PFSK-1 (cell line): Measurements from ENCODE around the gene POLR3H.

ENCODE experiments used
- FOXP2 ChIP-seq: optimal IDR thresholded peaks from 2 replicates; pipeline ENCODE3; 2011; ENCODE audit warnings: borderline replicate concordance, control low read depth, inconsistent platforms; ENCODE audit not compliant: insufficient read depth; ENCODE audit errors: extremely low read length, extremely low read depth
- POLR2AphosphoS5 ChIP-seq: IDR thresholded peaks from 2 replicates; pipeline ENCODE4 v1.6.1; 2012; ENCODE audit warnings: low read depth, mild to moderate bottlenecking, control low read depth, low read length, moderate library complexity
- SIN3A ChIP-seq: IDR thresholded peaks from 2 replicates; pipeline ENCODE4 v1.6.1; 2012; ENCODE audit warnings: mild to moderate bottlenecking, low read length, moderate library complexity, borderline replicate concordance; ENCODE audit not compliant: insufficient read depth
- TAF1 ChIP-seq: IDR thresholded peaks from 2 replicates; pipeline ENCODE4 v1.6.1; 2012; ENCODE audit warnings: low read length, control low read depth, borderline replicate concordance; ENCODE audit not compliant: insufficient read depth
- TF ChIP-seq, protein P1 (sequence below), 2 experiments: IDR thresholded peaks; 2 replicates each; pipeline versions ENCODE4 v1.6.1 to v1.8.0; 2011 to 2012; ENCODE audit warnings: low read depth in 2 of 2, low read length in 2 of 2, control low read depth in 1 of 2, inconsistent platforms in 1 of 2, mild to moderate bottlenecking in 1 of 2, moderate library complexity in 1 of 2; ENCODE audit not compliant: insufficient read depth in 1 of 2

The POLR3H gene

GRCh38 chr22:41541484-41541883 is 2.8 kb downstream of the POLR3H start:
- TF ChIP-seq SIN3A (no peak), TAF1 (no peak), POLR2AphosphoS5 (no peak), FOXP2 (no peak)
- TF ChIP-seq, protein P1, sequence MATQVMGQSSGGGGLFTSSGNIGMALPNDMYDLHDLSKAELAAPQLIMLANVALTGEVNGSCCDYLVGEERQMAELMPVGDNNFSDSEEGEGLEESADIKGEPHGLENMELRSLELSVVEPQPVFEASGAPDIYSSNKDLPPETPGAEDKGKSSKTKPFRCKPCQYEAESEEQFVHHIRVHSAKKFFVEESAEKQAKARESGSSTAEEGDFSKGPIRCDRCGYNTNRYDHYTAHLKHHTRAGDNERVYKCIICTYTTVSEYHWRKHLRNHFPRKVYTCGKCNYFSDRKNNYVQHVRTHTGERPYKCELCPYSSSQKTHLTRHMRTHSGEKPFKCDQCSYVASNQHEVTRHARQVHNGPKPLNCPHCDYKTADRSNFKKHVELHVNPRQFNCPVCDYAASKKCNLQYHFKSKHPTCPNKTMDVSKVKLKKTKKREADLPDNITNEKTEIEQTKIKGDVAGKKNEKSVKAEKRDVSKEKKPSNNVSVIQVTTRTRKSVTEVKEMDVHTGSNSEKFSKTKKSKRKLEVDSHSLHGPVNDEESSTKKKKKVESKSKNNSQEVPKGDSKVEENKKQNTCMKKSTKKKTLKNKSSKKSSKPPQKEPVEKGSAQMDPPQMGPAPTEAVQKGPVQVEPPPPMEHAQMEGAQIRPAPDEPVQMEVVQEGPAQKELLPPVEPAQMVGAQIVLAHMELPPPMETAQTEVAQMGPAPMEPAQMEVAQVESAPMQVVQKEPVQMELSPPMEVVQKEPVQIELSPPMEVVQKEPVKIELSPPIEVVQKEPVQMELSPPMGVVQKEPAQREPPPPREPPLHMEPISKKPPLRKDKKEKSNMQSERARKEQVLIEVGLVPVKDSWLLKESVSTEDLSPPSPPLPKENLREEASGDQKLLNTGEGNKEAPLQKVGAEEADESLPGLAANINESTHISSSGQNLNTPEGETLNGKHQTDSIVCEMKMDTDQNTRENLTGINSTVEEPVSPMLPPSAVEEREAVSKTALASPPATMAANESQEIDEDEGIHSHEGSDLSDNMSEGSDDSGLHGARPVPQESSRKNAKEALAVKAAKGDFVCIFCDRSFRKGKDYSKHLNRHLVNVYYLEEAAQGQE (IDR thresholded peaks at IDR 0.05; ENCODE audit: insufficient read depth in 1 of 2, low read depth in 2 of 2, low read length in 2 of 2), result no peak

DNA sequence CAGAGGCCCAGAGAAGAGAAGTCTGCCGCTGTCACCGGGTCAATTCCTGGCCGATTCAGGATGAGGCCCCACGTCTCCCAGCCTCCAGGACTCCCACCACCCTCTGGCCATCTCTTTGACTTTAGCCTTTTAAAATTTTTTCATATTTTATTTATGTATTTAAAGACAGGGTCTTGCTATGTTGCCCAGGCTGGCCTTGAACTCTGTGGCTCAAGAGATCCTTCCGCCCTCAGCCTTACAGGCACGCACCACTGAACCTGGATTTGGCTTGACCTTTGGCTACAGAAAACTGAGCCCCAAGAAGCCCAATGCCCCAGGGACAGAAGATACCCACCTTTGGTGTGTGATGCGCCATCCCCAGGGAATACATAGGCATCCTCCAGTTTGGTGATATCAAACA is 3.9 kb downstream of the POLR3H start:
- no peak for TF ChIP-seq SIN3A
- TF ChIP-seq, protein P1 (IDR thresholded peaks at IDR 0.05; ENCODE audit: insufficient read depth in 1 of 2, low read depth in 2 of 2, low read length in 2 of 2), result no peak

DNA sequence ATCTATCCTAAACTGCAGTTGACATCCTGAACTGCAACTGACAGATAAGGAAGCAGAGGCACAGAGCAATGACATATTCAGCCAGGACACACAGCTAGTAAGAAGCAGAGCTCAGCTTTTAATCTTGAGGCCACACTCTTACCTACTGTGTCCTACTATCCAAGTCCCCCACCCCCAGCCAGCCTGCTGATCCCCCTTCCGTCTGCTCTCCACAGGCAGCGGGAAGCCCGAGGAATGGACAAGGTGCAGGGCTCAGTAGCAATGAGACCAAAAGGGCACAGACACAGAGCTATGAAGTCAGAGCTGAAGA is 4.3 kb downstream of the POLR3H start:
- no peak for TF ChIP-seq TAF1
- no peak for TF ChIP-seq SIN3A

GRCh38 chr22:41539146-41540005 is 4.9 kb downstream of the POLR3H start:
- TF ChIP-seq SIN3A (no peak), TAF1 (no peak), POLR2AphosphoS5 (no peak), FOXP2 (no peak)
- TF ChIP-seq, protein P1 (IDR thresholded peaks at IDR 0.05; ENCODE audit: insufficient read depth in 1 of 2, low read depth in 2 of 2, low read length in 2 of 2), result no peak

DNA sequence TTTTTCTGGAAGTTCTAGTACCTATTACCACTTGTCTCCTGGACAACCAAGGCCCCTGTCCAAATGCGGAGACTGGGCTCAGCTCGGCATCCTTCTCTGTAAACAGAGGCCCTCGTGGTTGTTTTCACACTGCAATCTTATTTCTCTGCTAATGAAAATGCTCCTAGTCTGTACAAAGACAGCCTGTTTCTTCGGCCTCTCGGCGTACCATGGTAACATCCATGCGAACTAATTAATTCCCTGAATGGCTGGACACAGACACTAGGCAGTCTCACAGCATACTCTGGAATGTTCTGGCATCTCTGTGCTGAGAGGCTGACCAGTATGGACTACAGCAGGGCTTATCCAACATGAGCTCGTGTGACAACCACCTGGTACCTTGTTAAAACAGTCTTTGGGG is 5.7 kb downstream of the POLR3H start:
- TF ChIP-seq SIN3A (no peak), POLR2AphosphoS5 (no peak), FOXP2 (no peak)
- TF ChIP-seq, protein P1 (IDR thresholded peaks at IDR 0.05; ENCODE audit: insufficient read depth in 1 of 2, low read depth in 2 of 2, low read length in 2 of 2), result no peak
